Activated CD8-positive, alpha-beta memory T cell treated with anti-CD3 and anti-CD28 coated beads, Interleukin-2, amount 50 U/mL, for 1 hour (primary cell): ENCODE data around the gene CAMK2A.

Experiments
- DNase-seq: peaks from one replicate; pipeline ENCODE4 v3.0.0-alpha.2; 2020; ENCODE audit errors: extremely low read depth

The CAMK2A gene

GRCh38 chr5:150186897-150187296, 102.7 kb downstream of the CAMK2A start:
- no peak for DNase-seq

GRCh38 chr5:150186137-150186536, 103.4 kb downstream of the CAMK2A start:
- DNase-seq, result no peak

- DNase-seq, result no peak
Measured at GRCh38 chr5:150184990-150185912, 104.3 kb downstream of the CAMK2A start.

- DNase-seq, result no peak
Measured at GRCh38 chr5:150184006-150184405, 105.6 kb downstream of the CAMK2A start.

- DNase-seq, result no peak
Measured at GRCh38 chr5:150183436-150183835, 106.1 kb downstream of the CAMK2A start.

- DNase-seq, result no peak
Measured at GRCh38 chr5:150182774-150183173, 106.8 kb downstream of the CAMK2A start.

- DNase-seq, result no peak
Measured at GRCh38 chr5:150181766-150182545, 107.6 kb downstream of the CAMK2A start.

- no peak for DNase-seq
Measured at GRCh38 chr5:150181027-150181426, 108.5 kb downstream of the CAMK2A start.

- DNase-seq, result no peak
Measured at GRCh38 chr5:150180241-150181026, 109.1 kb downstream of the CAMK2A start.

GRCh38 chr5:150179019-150179620, 110.5 kb downstream of the CAMK2A start:
- no peak for DNase-seq

- no peak for DNase-seq
Measured at GRCh38 chr5:150178262-150178661, 111.3 kb downstream of the CAMK2A start.

- no peak for DNase-seq
Measured at GRCh38 chr5:150177721-150178120, 111.9 kb downstream of the CAMK2A start.

- no peak for DNase-seq
Measured at GRCh38 chr5:150176745-150177477, 112.7 kb downstream of the CAMK2A start.

GRCh38 chr5:150175536-150175935, 114.0 kb downstream of the CAMK2A start:
- no peak for DNase-seq

- DNase-seq, result no peak
Measured at GRCh38 chr5:150175076-150175475, 114.5 kb downstream of the CAMK2A start.

- DNase-seq, result no peak
Measured at GRCh38 chr5:150174285-150174684, 115.3 kb downstream of the CAMK2A start.

- DNase-seq, result no peak
Measured at GRCh38 chr5:150173161-150173560, 116.4 kb downstream of the CAMK2A start.

- no peak for DNase-seq
Measured at GRCh38 chr5:150172556-150172955, 117.0 kb downstream of the CAMK2A start.

GRCh38 chr5:150172145-150172544, 117.4 kb downstream of the CAMK2A start:
- DNase-seq, result no peak
